ENCODE data around the gene MAGIX. TPM values are rescaled to one million over a fixed set of nuclear protein-coding genes. Genes with fewer than 3 reads are reported as not detected.

MAGIX gene
- total RNA-seq, 2 experiments from 2014 or later, result 0.99 to 1.0 TPM

Other genes with a start within 250 kb of the MAGIX start
- 100 to 1,000 TPM; 275 to 277 TPM for gene PIM2, start 243.7 kb upstream of the MAGIX start, total RNA-seq
- 10 to 100 TPM; 63.9 to 64.5 TPM for gene OTUD5, start 205.2 kb upstream of the MAGIX start, total RNA-seq
- gene KCND1, start 190.9 kb upstream of the MAGIX start, total RNA-seq, result 1 to 10 TPM; 1.1 TPM
- 10 to 100 TPM; 60.8 TPM for gene GRIPAP1, start 160.5 kb upstream of the MAGIX start, total RNA-seq
- gene TFE3, start 119.4 kb upstream of the MAGIX start, total RNA-seq, result 10 to 100 TPM; 26.7 to 29.0 TPM
- 1 to 10 TPM; 3.7 to 4.0 TPM for gene CCDC120, start 103.8 kb upstream of the MAGIX start, total RNA-seq
- 10 to 100 TPM; 11.1 to 11.6 TPM for gene PRAF2, start 88.8 kb upstream of the MAGIX start, total RNA-seq
- 10 to 100 TPM; 40.3 to 40.6 TPM for gene WDR45, start 82.9 kb upstream of the MAGIX start, total RNA-seq
- gene GPKOW, start 39.0 kb upstream of the MAGIX start, total RNA-seq, result 10 to 100 TPM; 21.3 to 21.4 TPM
- 10 to 100 TPM; 80.2 to 86.8 TPM for gene PLP2, start 9.1 kb downstream of the MAGIX start, total RNA-seq
- 10 to 100 TPM; 18.4 to 19.4 TPM for gene PRICKLE3, start 23.6 kb downstream of the MAGIX start, total RNA-seq
- 1 to 10 TPM; 2.7 TPM for gene SYP, start 37.4 kb downstream of the MAGIX start, total RNA-seq
- under 1 TPM; 0.15 to 0.21 TPM for gene CACNA1F, start 70.6 kb downstream of the MAGIX start, total RNA-seq
- gene CCDC22, start 72.7 kb downstream of the MAGIX start, total RNA-seq, result 10 to 100 TPM; 21.4 to 21.8 TPM
- 10 to 100 TPM; 13.0 TPM for gene FOXP3, start 102.0 kb downstream of the MAGIX start, total RNA-seq
- gene PPP1R3F, start 107.0 kb downstream of the MAGIX start, total RNA-seq, result 1 to 10 TPM; 3.2 to 3.5 TPM
- not detected for gene GAGE10, start 140.9 kb downstream of the MAGIX start, total RNA-seq
- gene GAGE12J, start 159.3 kb downstream of the MAGIX start, total RNA-seq, result not detected
- not detected for gene GAGE13, start 168.8 kb downstream of the MAGIX start, total RNA-seq